HCT116 (cell line): ENCODE results near the gene CNTNAP5. TPM values are rescaled to one million over a fixed set of nuclear protein-coding genes. Genes with fewer than 3 reads are reported as not detected.

ENCODE experiments used
- ATAC-seq: fragments of 200-7000 bp; cut with Tn5 transposase; 2 replicates; pipeline ENCODE4 v1.9.1; 2020; ENCODE audit warnings: mild to moderate bottlenecking, moderate library complexity
- BruUV-seq: library from RNA; stranded (reverse); fragments of 400-500 nt; replicated peaks from 2 replicates; lab custom pipeline; 2021; lab: Mats Ljungman, UMichigan
- CTCF ChIA-PET: fragments of 300-600 bp; sonication (Branson Sonifier 250); formaldehyde crosslinking; loops from one replicate; lab custom pipeline; 2021; ENCODE audit warnings: antibody characterized with exemption; lab: Charles Lee
- POLR2A ChIA-PET: fragments of 300-600, 350-600 bp; sonication (Branson Sonifier 250); formaldehyde crosslinking; loops from one replicate; lab custom pipeline; 2021; ENCODE audit warnings: antibody characterized with exemption; lab: Charles Lee
- RAD21 ChIA-PET, 2 experiments: fragments of 300-600 bp; sonication (Branson Sonifier 250); formaldehyde crosslinking; loops; one replicate each; lab custom pipeline; 2023; ENCODE audit warnings: low total read pairs in 2 of 2; ENCODE audit not compliant: uncharacterized antibody in 2 of 2, unreplicated experiment in 2 of 2, low non-redundant PET in 1 of 2; lab: Charles Lee
- DNase-seq: peaks from one replicate; pipeline ENCODE4 v3.0.0-alpha.2; 2010; ENCODE audit warnings: low read depth, low spot score
- H2AFZ ChIP-seq: fragments of 200-600 bp; shearing (Covaris generic), sonication (generic); 2 replicates; pipeline ENCODE4 v1.6.1; 2017; ENCODE audit warnings: low read depth, mixed run types, mixed read lengths, antibody characterized with exemption, low read length; ENCODE audit not compliant: poor library complexity, severe bottlenecking
- H3K27ac ChIP-seq: 2 replicates; pipeline ENCODE4 v1.5.1; 2012; ENCODE audit warnings: low read depth, low read length
- H3K27me3 ChIP-seq: fragments of 200-600 bp; sonication (generic); 2 replicates; pipeline ENCODE4 v1.6.1; 2016; ENCODE audit warnings: mixed run types, low read length, mixed read lengths; ENCODE audit not compliant: insufficient read depth
- H3K36me3 ChIP-seq, 2 experiments: fragments of 200-500 bp in 1 of 2; fragments of 200-600 bp in 1 of 2; sonication (Bioruptor generic) in 1 of 2; sonication (generic) in 1 of 2; 2 replicates each; pipeline versions ENCODE4 v1.5.1 to v1.6.1; 2014 to 2016; ENCODE audit warnings: low read length in 2 of 2, inconsistent platforms in 1 of 2, mixed read lengths in 1 of 2, mixed run types in 1 of 2; ENCODE audit not compliant: insufficient read depth in 2 of 2, control insufficient read depth in 1 of 2
- H3K4me1 ChIP-seq, 2 experiments: fragments of 200-600 bp in 1 of 2; sonication (generic) in 1 of 2; 2 replicates each; pipeline versions ENCODE4 v1.5.1 to v1.6.1; 2012 to 2017; ENCODE audit warnings: low read length in 2 of 2, inconsistent platforms in 1 of 2, mild to moderate bottlenecking in 1 of 2, mixed read lengths in 1 of 2, mixed run types in 1 of 2, moderate library complexity in 1 of 2; ENCODE audit not compliant: insufficient read depth in 2 of 2, control insufficient read depth in 1 of 2
- H3K4me2 ChIP-seq: fragments of 200-600 bp; sonication (generic); 2 replicates; pipeline ENCODE4 v1.6.1; 2017; ENCODE audit warnings: mixed run types, low read length, mixed read lengths
- H3K4me3 ChIP-seq, 2 experiments: fragments of 200-600 bp in 1 of 2; sonication (generic) in 1 of 2; replicated peaks in 1 of 2; 2 replicates each; pipeline ENCODE4 v1.5.1; 2011 to 2016; ENCODE audit warnings: low read length in 2 of 2, control low read depth in 1 of 2, low read depth in 1 of 2, mild to moderate bottlenecking in 1 of 2, mixed read lengths in 1 of 2, mixed run types in 1 of 2
- H3K79me2 ChIP-seq: fragments of 200-600 bp; sonication (generic); 2 replicates; pipeline ENCODE4 v1.6.1; 2017; ENCODE audit warnings: mild to moderate bottlenecking, mixed run types, low read length, moderate library complexity, mixed read lengths; ENCODE audit not compliant: insufficient read depth
- H3K9ac ChIP-seq: fragments of 200-600 bp; sonication (generic); 2 replicates; pipeline ENCODE4 v1.6.1; 2016; ENCODE audit warnings: low read length, mixed read lengths
- H3K9me2 ChIP-seq: fragments of 200-600 bp; sonication (generic), shearing (Covaris generic); 2 replicates; pipeline ENCODE4 v1.6.1; 2017; ENCODE audit warnings: mixed run types, mild to moderate bottlenecking, moderate library complexity; ENCODE audit not compliant: insufficient read depth
- H3K9me3 ChIP-seq, 2 experiments: fragments of 200-500 bp in 1 of 2; fragments of 200-600 bp in 1 of 2; sonication (Bioruptor generic) in 1 of 2; sonication (generic) in 1 of 2; 2 replicates each; pipeline ENCODE4 v1.6.1; 2014 to 2017; ENCODE audit warnings: low read length in 2 of 2, mixed read lengths in 2 of 2, inconsistent platforms in 1 of 2, low read depth in 1 of 2, mild to moderate bottlenecking in 1 of 2, mixed run types in 1 of 2, moderate library complexity in 1 of 2; ENCODE audit not compliant: control insufficient read depth in 1 of 2, insufficient read depth in 1 of 2
- H4K20me1 ChIP-seq: fragments of 200-600 bp; sonication (generic), shearing (Covaris generic); 2 replicates; pipeline ENCODE4 v1.6.1; 2017; ENCODE audit warnings: mixed run types, mild to moderate bottlenecking, moderate library complexity; ENCODE audit not compliant: insufficient read depth
- ATF3 ChIP-seq: IDR thresholded peaks from 2 replicates; pipeline ENCODE4 v1.6.1; 2012
- CBX3 ChIP-seq: IDR thresholded peaks from 2 replicates; pipeline ENCODE4 v1.6.1; 2012; ENCODE audit warnings: low read depth
- CEBPB ChIP-seq: IDR thresholded peaks from 2 replicates; pipeline ENCODE4 v1.6.1; 2012; ENCODE audit warnings: low read depth
- EZH2phosphoT487 ChIP-seq: fragments of 200-600 bp; IDR thresholded peaks from 2 replicates; pipeline ENCODE4 v1.6.1; 2018; ENCODE audit warnings: antibody characterized with exemption, borderline replicate concordance
- JUND ChIP-seq: IDR thresholded peaks from 2 replicates; pipeline ENCODE4 v1.6.1; 2012
- POLR2A ChIP-seq: IDR thresholded peaks from 2 replicates; pipeline ENCODE4 v1.7.0; 2011; ENCODE audit warnings: borderline replicate concordance; ENCODE audit not compliant: insufficient read depth, insufficient read length; ENCODE audit errors: extremely low read depth
- SP1 ChIP-seq: IDR thresholded peaks from 2 replicates; pipeline ENCODE4 v1.6.1; 2012; ENCODE audit warnings: low read depth
- YY1 ChIP-seq: IDR thresholded peaks from 2 replicates; pipeline ENCODE4 v1.6.1; 2011; ENCODE audit warnings: low read length, low read depth, moderate library complexity, mild to moderate bottlenecking; ENCODE audit not compliant: insufficient replicate concordance; ENCODE audit errors: extremely low read depth
- ZBTB33 ChIP-seq: IDR thresholded peaks from 2 replicates; pipeline ENCODE4 v1.6.1; 2011; ENCODE audit warnings: mild to moderate bottlenecking, low read length, moderate library complexity; ENCODE audit not compliant: insufficient replicate concordance; ENCODE audit errors: extremely low read depth
- ZFX ChIP-seq: fragments of 450-650 bp; IDR thresholded peaks from 2 replicates; pipeline ENCODE4 v1.6.1; 2017
- ZNF274 ChIP-seq: fragments of 200-500 bp; sonication (Bioruptor generic); IDR thresholded peaks from 2 replicates; pipeline ENCODE4 v1.6.1; 2014; ENCODE audit warnings: mild to moderate bottlenecking, low read depth, low read length, inconsistent platforms
- intact Hi-C: fragments of 100-400 bp; cut with micrococcal nuclease; formaldehyde crosslinking; loops from 2 replicates; pipeline ENCODE4 v1.10.0; 2022
- total RNA-seq: library from RNA; stranded (reverse); gene quantifications from one replicate; pipeline ENCODE4 v1.2.1, GENCODE V29; 2021; ENCODE audit not compliant: unreplicated experiment
- TF ChIP-seq, protein P1 (sequence below), 3 experiments: fragments of 200-600 bp in 1 of 3; sonication (generic) in 1 of 3; IDR thresholded peaks in 2 of 3; conservative IDR thresholded peaks in 1 of 3; 2 replicates each; pipeline ENCODE4 v1.5.1; 2012 to 2017; ENCODE audit warnings: low read depth in 2 of 3, low read length in 2 of 3, antibody characterized with exemption in 1 of 3, borderline replicate concordance in 1 of 3, control low read depth in 1 of 3, mild to moderate bottlenecking in 1 of 3, mixed read lengths in 1 of 3, mixed run types in 1 of 3, moderate library complexity in 1 of 3; ENCODE audit not compliant: insufficient read depth in 1 of 3
- TF ChIP-seq, protein P2 (sequence below): IDR thresholded peaks from 2 replicates; pipeline ENCODE4 v1.6.1; 2012

CNTNAP5 gene
- total RNA-seq, 1 experiment from 2014 or later: not detected

GRCh38 chr2:124289615-124290014 lies 264.5 kb downstream of the CNTNAP5 start:
- RAD21 ChIA-PET: no interaction called here
- no peaks in the 10 kb centered on the region for H3K27me3 ChIP-seq
- H3K36me3 ChIP-seq: no peaks in the 10 kb centered on the region
- no peaks in the 10 kb centered on the region for H3K4me1 ChIP-seq
- H3K4me3 ChIP-seq: no peak overlapping the region
- no peak overlapping the region for H2AFZ ChIP-seq
- no peaks in the 10 kb centered on the region for H3K79me2 ChIP-seq
- H3K4me2 ChIP-seq: no peak overlapping the region
- H3K27ac ChIP-seq: no peak overlapping the region
- DNase-seq: no peak
- CTCF ChIA-PET: no interaction called here
- intact Hi-C loops: no loop called here
- H3K9me3 ChIP-seq: peaks cover 11 to 19% of the 10 kb centered on the region in 2 experiments; a peak in 2 of 4 replicates
- no peak overlapping the region for H3K9ac ChIP-seq
- no peaks in the 10 kb centered on the region for H3K9me2 ChIP-seq
- TF ChIP-seq ZNF274 (no peak), EZH2phosphoT487 (no peak), POLR2A (no peak), ZFX (no peak)
- TF ChIP-seq, protein P1, sequence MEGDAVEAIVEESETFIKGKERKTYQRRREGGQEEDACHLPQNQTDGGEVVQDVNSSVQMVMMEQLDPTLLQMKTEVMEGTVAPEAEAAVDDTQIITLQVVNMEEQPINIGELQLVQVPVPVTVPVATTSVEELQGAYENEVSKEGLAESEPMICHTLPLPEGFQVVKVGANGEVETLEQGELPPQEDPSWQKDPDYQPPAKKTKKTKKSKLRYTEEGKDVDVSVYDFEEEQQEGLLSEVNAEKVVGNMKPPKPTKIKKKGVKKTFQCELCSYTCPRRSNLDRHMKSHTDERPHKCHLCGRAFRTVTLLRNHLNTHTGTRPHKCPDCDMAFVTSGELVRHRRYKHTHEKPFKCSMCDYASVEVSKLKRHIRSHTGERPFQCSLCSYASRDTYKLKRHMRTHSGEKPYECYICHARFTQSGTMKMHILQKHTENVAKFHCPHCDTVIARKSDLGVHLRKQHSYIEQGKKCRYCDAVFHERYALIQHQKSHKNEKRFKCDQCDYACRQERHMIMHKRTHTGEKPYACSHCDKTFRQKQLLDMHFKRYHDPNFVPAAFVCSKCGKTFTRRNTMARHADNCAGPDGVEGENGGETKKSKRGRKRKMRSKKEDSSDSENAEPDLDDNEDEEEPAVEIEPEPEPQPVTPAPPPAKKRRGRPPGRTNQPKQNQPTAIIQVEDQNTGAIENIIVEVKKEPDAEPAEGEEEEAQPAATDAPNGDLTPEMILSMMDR (IDR thresholded peaks at IDR 0.05 in 2 of 3, conservative IDR thresholded peaks at IDR 0.05 in 1 of 3; ENCODE audit: borderline replicate concordance in 1 of 3, insufficient read depth in 1 of 3, low read depth in 2 of 3, low read length in 2 of 3): no peak
- TF ChIP-seq, protein P2, sequence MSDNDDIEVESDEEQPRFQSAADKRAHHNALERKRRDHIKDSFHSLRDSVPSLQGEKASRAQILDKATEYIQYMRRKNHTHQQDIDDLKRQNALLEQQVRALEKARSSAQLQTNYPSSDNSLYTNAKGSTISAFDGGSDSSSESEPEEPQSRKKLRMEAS: no peak
- no peaks in the 10 kb centered on the region for H4K20me1 ChIP-seq
- no peak for ATAC-seq
- POLR2A ChIA-PET: no interaction called here
- BruUV-seq: no TSS peak

DNA sequence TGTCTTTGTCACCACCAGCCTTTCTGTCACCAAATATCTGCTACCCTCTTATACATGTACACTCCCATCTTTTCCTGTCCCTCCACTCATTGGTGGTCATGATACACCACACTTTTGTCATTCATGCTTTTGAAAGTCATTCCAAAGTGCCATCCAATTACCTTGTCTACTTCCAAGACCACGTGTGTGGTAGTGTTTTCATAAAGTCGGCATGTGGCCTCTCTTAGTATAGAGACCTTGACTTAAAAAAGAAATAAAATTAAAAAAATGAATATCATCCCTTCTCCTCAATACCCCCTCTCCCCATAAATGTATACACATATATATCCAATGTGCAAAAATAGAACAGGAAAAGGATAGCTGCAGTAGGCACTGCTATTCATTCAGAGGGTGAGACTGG lies 271.4 kb downstream of the CNTNAP5 start:
- Histone ChIP-seq H2AFZ (no peak overlapping the region), H3K27ac (no peak overlapping the region), H3K9ac (no peak overlapping the region), H3K9me2 (no peaks in the 10 kb centered on the region), H3K4me3 (no peak overlapping the region), H3K4me2 (no peak overlapping the region), H4K20me1 (no peaks in the 10 kb centered on the region), H3K4me1 (no peaks in the 10 kb centered on the region), H3K79me2 (no peaks in the 10 kb centered on the region), H3K9me3 (peaks cover 10 to 20% of the 10 kb centered on the region in 2 experiments; a peak in 2 of 4 replicates), H3K27me3 (no peaks in the 10 kb centered on the region), H3K36me3 (no peaks in the 10 kb centered on the region)
- CTCF ChIA-PET: no interaction called here
- intact Hi-C loops: no loop called here
- POLR2A ChIA-PET: no interaction called here
- no TSS peak for BruUV-seq
- RAD21 ChIA-PET: no interaction called here
- no peak for ATAC-seq
- DNase-seq: no peak
- no peak for TF ChIP-seq ATF3
- TF ChIP-seq, protein P1 (IDR thresholded peaks at IDR 0.05 in 2 of 3, conservative IDR thresholded peaks at IDR 0.05 in 1 of 3; ENCODE audit: borderline replicate concordance in 1 of 3, insufficient read depth in 1 of 3, low read depth in 2 of 3, low read length in 2 of 3): no peak
- no peak for TF ChIP-seq YY1
- TF ChIP-seq CBX3: no peak
- no peak for TF ChIP-seq JUND
- no peak for TF ChIP-seq CEBPB
- TF ChIP-seq ZBTB33: no peak
- no peak for TF ChIP-seq ZFX
- no peak for TF ChIP-seq ZNF274
- TF ChIP-seq SP1: no peak
- TF ChIP-seq POLR2A: no peak
